Limb (tissue), 2 donors: ENCODE data around the gene OR6S1.
A peak's percentile ranks its signal among the peaks of the same experiment; 100 is the strongest.

Source experiments
- DNase-seq, 2 donors: peaks; one replicate each; pipeline ENCODE4 v3.0.0-alpha.2; 2016; ENCODE audit errors: extremely low spot score in 2 of 2

Gene OR6S1, protein sequence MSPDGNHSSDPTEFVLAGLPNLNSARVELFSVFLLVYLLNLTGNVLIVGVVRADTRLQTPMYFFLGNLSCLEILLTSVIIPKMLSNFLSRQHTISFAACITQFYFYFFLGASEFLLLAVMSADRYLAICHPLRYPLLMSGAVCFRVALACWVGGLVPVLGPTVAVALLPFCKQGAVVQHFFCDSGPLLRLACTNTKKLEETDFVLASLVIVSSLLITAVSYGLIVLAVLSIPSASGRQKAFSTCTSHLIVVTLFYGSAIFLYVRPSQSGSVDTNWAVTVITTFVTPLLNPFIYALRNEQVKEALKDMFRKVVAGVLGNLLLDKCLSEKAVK

DNA sequence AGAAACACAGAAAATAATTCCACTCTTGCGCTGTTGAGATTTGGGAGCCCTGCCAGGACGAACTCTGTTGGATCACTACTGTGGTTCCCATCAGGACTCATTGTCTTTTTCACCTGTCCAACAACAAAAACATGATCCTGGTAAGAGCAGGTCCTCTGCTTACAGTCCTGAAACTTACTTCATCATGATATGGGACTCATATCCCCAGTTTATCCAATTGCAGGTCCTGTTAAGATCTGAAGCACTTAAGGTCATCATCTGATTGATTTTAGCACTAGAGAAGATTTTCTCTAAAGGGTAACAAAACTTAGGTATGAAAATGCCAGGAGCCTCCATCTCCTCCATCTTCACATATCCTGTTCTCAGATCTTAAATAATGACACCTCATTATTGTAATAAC, at the start of gene OR6S1:
Gene OR6S1, minus strand, starts transcription at position 101 of the 400 bp plus-strand sequence. Its CDS starts 0 bp downstream, at position 101.
- DNase-seq, result no peak

GRCh38 chr14:20690848-20691640, 49.6 kb upstream of the OR6S1 start:
- peak; percentile 51 to 82 for DNase-seq

GRCh38 chr14:20688167-20688839, 46.8 kb upstream of the OR6S1 start, which contains the start of gene ANG:
TSS of gene ANG (plus strand) at chr14:20688764. CDS start at chr14:20693565, 4,801 bp downstream.
- no peak for DNase-seq

DNA sequence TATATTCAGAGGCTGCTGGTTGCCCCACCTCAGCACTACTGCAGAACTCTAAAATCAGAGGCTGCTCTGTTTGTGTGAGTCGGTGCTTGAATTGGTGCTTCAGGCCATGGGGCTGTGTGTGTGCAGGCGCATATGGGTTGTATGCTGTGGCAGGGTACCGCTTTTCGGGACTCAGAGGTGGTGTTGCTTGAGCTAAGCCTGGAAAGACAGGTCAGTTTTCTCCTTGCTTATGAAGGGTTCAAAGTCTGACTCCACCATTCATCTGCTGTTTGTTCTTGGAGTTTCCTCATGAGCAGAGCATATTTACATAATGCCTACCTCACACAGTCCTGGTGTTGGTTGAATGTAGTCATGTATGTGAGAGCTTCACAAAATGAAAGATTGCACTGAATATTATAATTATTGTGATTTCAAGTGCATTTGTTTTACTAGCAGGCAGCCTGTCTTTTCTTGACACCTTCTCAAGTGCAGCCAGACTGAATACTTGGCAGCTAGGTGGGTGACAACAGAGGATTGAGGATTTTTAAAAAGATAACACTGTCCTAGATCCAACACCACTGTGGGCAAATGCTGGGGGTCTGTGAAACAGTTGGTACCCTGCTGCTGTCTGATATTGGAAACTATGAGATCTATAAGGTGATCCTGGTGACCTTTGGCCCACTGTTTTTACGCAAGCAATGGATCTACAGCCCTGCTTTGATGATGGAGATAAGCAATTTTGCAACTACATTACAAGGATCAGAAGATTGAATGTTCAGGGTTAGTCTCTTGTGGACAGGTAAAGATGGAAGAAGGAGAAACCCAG, 46.1 kb upstream of the OR6S1 start:
- no peak for DNase-seq

- no peak for DNase-seq
These were observed 45.1 kb upstream of the OR6S1 start for GRCh38 chr14:20686386-20687143.

- no peak for DNase-seq
These were observed 43.4 kb upstream of the OR6S1 start for GRCh38 chr14:20684662-20685456.

DNA sequence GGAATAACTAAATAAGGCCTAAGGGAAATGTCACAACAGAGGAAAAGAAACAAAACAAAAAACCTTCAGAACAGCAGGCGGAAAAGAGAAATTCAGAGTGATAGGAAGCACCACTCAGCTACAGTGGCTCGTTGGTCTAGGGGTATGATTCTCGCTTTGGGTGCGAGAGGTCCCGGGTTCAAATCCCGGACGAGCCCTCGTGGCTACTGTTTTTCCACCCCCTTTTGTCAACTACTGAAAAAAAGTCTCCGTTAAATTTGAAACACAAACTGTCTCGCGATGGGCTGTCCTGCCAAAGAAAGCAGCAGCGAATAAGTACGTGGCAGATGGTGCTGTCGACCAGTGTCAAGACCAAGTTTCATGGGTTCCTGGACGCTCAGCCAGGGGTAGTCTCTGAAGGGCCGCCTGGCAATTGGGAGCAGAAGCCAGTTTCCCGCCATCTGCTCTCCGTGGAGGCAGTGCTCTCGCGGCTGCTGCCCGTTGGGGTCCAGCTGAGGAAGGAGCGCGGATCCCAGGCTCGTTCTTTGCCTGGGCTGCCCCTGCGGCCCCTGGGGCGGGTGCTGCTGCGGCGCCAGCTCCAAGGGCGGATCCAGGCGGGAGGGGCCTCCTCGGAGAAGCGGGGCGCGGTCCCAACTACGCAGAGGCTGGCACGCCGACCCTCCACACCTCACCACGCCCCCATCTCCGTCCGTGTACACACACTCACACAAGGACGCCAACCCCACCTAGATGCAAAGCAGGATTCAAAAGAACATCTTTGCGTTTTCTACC, 42.6 kb upstream of the OR6S1 start, which contains the start of gene RNASE4:
Gene RNASE4, plus strand, starts transcription at position 670 of the 771 bp plus-strand sequence. CDS start 14,812 bp downstream, outside the sequence.
- DNase-seq, result peak; percentile 74 to 88

- peak; percentile 87 to 94 for DNase-seq
These were observed 41.8 kb upstream of the OR6S1 start for GRCh38 chr14:20683125-20683890.

GRCh38 chr14:20682435-20683124, 41.1 kb upstream of the OR6S1 start:
- DNase-seq, result peak; percentile 92 to 97

GRCh38 chr14:20682127-20682434, 40.6 kb upstream of the OR6S1 start:
- DNase-seq, result no peak

DNA sequence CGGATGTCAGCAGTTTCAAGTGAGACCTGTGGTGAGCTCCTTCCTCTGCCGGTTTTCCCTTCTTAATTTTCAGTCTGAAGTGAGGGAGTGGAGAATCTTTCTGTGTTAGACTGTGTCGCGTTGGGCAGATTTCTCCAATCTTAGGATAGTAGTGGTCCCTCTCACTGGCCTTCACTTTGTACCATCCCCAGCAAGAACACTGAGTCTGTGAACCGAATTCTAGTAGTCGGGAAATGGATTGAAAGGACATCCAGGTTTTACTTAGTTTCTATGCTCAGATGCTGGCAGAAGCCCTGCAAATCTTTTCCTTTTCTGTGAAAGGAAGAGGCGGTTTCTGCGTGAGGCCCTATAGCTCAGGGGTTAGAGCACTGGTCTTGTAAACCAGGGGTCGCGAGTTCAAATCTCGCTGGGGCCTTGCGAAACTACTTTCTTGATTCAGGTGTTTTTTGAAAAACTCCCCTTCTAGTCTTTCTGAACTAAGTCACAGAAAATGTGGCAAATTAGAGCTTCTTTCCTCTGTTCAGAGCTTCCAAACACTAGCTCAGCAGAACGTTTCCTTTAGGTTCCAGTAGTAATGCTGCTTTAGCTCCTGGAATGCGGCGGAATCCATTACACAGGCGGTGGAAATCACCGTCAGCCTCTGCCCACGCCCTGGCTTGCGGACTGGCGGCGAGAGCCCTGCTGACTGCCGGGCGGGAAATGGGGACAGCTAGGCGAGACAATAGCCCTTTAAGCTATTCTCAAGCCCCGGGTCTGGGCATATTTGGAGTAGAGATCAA, 40.0 kb upstream of the OR6S1 start:
- peak; percentile 89 to 94 for DNase-seq

- no peak for DNase-seq
These were observed 39.4 kb upstream of the OR6S1 start for GRCh38 chr14:20680843-20681347.

GRCh38 chr14:20680363-20680762, 38.9 kb upstream of the OR6S1 start:
- DNase-seq, result no peak

- DNase-seq, result no peak
These were observed 38.4 kb upstream of the OR6S1 start for GRCh38 chr14:20679907-20680306.

DNA sequence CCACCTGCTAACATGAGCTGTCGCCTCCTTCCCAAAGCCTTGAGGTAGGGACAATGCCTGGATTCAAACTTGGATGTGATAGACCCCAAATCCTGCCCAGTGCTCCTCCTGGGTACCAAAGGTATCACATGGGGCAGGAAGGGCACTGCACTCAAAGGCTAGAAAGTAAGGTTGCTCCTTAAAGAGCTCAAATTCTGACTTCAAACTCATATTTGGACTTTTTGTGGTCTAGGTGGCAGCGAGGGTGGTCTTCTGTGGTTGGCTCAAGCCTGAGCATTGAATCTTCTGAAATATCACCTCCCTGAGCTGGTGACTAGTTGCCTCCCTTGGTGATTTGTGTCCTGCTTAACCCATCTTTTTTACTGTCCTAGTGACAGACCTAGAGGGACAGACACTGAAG, 34.6 kb upstream of the OR6S1 start:
- DNase-seq, result no peak

GRCh38 chr14:20675669-20676068, 34.2 kb upstream of the OR6S1 start:
- no peak for DNase-seq
